ENCODE data around the gene GNG4. TPM values are rescaled to one million over a fixed set of nuclear protein-coding genes. Genes with fewer than 3 reads are reported as not detected.

The GNG4 gene
- total and polyA plus RNA-seq, 2 donors (not counting 3 experiments of a cell fraction or from before 2014, with no cell fraction given): 0.10 TPM; not detected in 1

GRCh38 chr1:235659186-235659771 lies 9.7 kb upstream of the GNG4 start:
- Histone ChIP-seq H2AFZ (ENCODE audit: low read depth, low read length) (no peak overlapping the region), H3K36me3 (ENCODE audit: control insufficient read depth in 2 of 2, extremely low read depth in 1 of 2, insufficient read depth in 2 of 2, low read length in 2 of 2) (no peaks in the 10 kb centered on the region), H3K4me1 (ENCODE audit: control insufficient read depth, extremely low read depth, insufficient read depth, low read length) (no peaks in the 10 kb centered on the region), H3K4me3 (replicated peaks in 1 of 3; ENCODE audit: insufficient read depth in 1 of 3, low read depth in 1 of 3, low read length in 3 of 3) (no peak overlapping the region), H3K79me2 (ENCODE audit: control insufficient read depth, insufficient read depth, low read length) (no peaks in the 10 kb centered on the region), H3K9me1 (replicated peaks; ENCODE audit: control insufficient read depth, extremely low read depth, insufficient read depth, low read length) (no peaks in the 10 kb centered on the region), H3K27ac (ENCODE audit: insufficient read depth, low read depth, low read length) (no peak overlapping the region), H3K4me2 (ENCODE audit: insufficient read depth, low read length) (no peak overlapping the region), H3K9ac (replicated peaks; ENCODE audit: extremely low read depth, insufficient read depth, low read length) (no peak overlapping the region), H3K9me3 (replicated peaks; ENCODE audit: control insufficient read depth, insufficient read depth, low read length) (no peaks in the 10 kb centered on the region), H3K27me3 (ENCODE audit: control insufficient read depth in 2 of 2, insufficient read depth in 2 of 2, low read length in 2 of 2) (peaks cover 4 to 5% of the 10 kb centered on the region in 2 experiments), H4K20me1 (replicated peaks; ENCODE audit: control insufficient read depth, extremely low read depth, insufficient read depth, low read length) (no peaks in the 10 kb centered on the region)
- no TSS peak for BruUV-seq (replicated peaks)
- dilution Hi-C loops (cut with MboI; ENCODE audit: extremely low pct_ligation_motif_present, low sequenced_read_pairs) (no loop called here), intact Hi-C loops (cut with micrococcal nuclease) (no loop called here)
- TF ChIP-seq POLR2A (IDR thresholded peaks at IDR 0.05; ENCODE audit: low read depth, low read length) (no peak), EZH2 (IDR thresholded peaks at IDR 0.05; ENCODE audit: borderline replicate concordance, low read depth, low read length, severe bottlenecking) (no peak), POLR2AphosphoS5 (IDR thresholded peaks at IDR 0.05; ENCODE audit: insufficient read depth, low read depth, low read length) (no peak)
- DNase-seq (ENCODE audit: low read depth, low spot score) (no peak), FAIRE-seq (no peak)
- POLR2A ChIA-PET: interaction anchor here (0.7 kb wide), 1 partner anchor 870 kb away, joined by 4 read pairs; no protein-coding TSS in a partner anchor
- CTCF ChIA-PET: interaction anchor here (0.7 to 1.3 kb wide), 3 partner anchors 36 to 313 kb away, joined by 4 to 6 read pairs (median 4); no protein-coding TSS in a partner anchor

GRCh38 chr1:235657747-235658526 lies 8.4 kb upstream of the GNG4 start:
- ChIA-PET POLR2A (no interaction called here), CTCF (interaction anchor here (0.6 to 1.4 kb wide), 6 partner anchors 17 to 314 kb away, joined by 3 to 6 read pairs (median 4); no protein-coding TSS in a partner anchor)
- H3K27me3 ChIP-seq (ENCODE audit: control insufficient read depth in 2 of 2, insufficient read depth in 2 of 2, low read length in 2 of 2): peaks cover 7 to 10% of the 10 kb centered on the region in 2 experiments
- DNase-seq (ENCODE audit: low read depth, low spot score) (no peak), FAIRE-seq (no peak)
- no TSS peak for BruUV-seq (replicated peaks)
- no peak overlapping the region for H3K4me2 ChIP-seq (ENCODE audit: insufficient read depth, low read length)
- no peaks in the 10 kb centered on the region for H3K79me2 ChIP-seq (ENCODE audit: control insufficient read depth, insufficient read depth, low read length)
- H3K36me3 ChIP-seq (ENCODE audit: control insufficient read depth in 2 of 2, extremely low read depth in 1 of 2, insufficient read depth in 2 of 2, low read length in 2 of 2): no peaks in the 10 kb centered on the region
- intact Hi-C loops (cut with micrococcal nuclease): no loop called here
- no peak overlapping the region for H3K4me3 ChIP-seq (replicated peaks in 1 of 3; ENCODE audit: insufficient read depth in 1 of 3, low read depth in 1 of 3, low read length in 3 of 3)
- dilution Hi-C loops (cut with MboI; ENCODE audit: extremely low pct_ligation_motif_present, low sequenced_read_pairs): no loop called here
- no peaks in the 10 kb centered on the region for H3K4me1 ChIP-seq (ENCODE audit: control insufficient read depth, extremely low read depth, insufficient read depth, low read length)
- no peak overlapping the region for H2AFZ ChIP-seq (ENCODE audit: low read depth, low read length)
- H4K20me1 ChIP-seq (replicated peaks; ENCODE audit: control insufficient read depth, extremely low read depth, insufficient read depth, low read length): no peaks in the 10 kb centered on the region
- H3K27ac ChIP-seq (ENCODE audit: insufficient read depth, low read depth, low read length): no peak overlapping the region
- no peak overlapping the region for H3K9ac ChIP-seq (replicated peaks; ENCODE audit: extremely low read depth, insufficient read depth, low read length)
- H3K9me1 ChIP-seq (replicated peaks; ENCODE audit: control insufficient read depth, extremely low read depth, insufficient read depth, low read length): no peaks in the 10 kb centered on the region
- TF ChIP-seq POLR2AphosphoS5 (IDR thresholded peaks at IDR 0.05; ENCODE audit: insufficient read depth, low read depth, low read length): no peak
- TF ChIP-seq MAX (IDR thresholded peaks at IDR 0.05; ENCODE audit: insufficient read depth, insufficient read length): no peak
- TF ChIP-seq FOS (IDR thresholded peaks at IDR 0.05; ENCODE audit: borderline replicate concordance, insufficient read depth, low read length): no peak
- no peak for TF ChIP-seq EZH2 (IDR thresholded peaks at IDR 0.05; ENCODE audit: borderline replicate concordance, low read depth, low read length, severe bottlenecking)
- no peak for TF ChIP-seq JUN (IDR thresholded peaks at IDR 0.05; ENCODE audit: borderline replicate concordance, insufficient read depth, insufficient read length, low read depth)
- no peaks in the 10 kb centered on the region for H3K9me3 ChIP-seq (replicated peaks; ENCODE audit: control insufficient read depth, insufficient read depth, low read length)

Measured in endothelial cell of umbilical vein (primary cell).